Right lobe of liver (tissue), 4 donors: ENCODE data around the gene PRRC2A.
A peak's percentile ranks its signal among the peaks of the same experiment; 100 is the strongest.

Experiments
- CTCF ChIP-seq, 4 donors: fragments of 200-600 bp in 3 of 4; fragments of 450-650 bp in 1 of 4; IDR thresholded peaks; one replicate each; pipeline versions ENCODE4 v1.5.1 to v1.8.0; 2016 to 2022; ENCODE audit warnings: antibody characterized with exemption in 4 of 4, mild to moderate bottlenecking in 2 of 4
- POLR2A ChIP-seq: fragments of 450-650 bp; IDR thresholded peaks from one replicate; pipeline ENCODE4 v1.6.1; 2017; ENCODE audit warnings: antibody characterized with exemption, mild to moderate bottlenecking
- donor health status: DM: no; HTN: no; CAD: no.
- donor health status: DM: no; HTN: no; CAD: no.
- donor health status: DM: no; HTN: yes; CAD: no.

- no peak for TF ChIP-seq CTCF (IDR thresholded peaks at IDR 0.05)
- peak; percentile 51 for TF ChIP-seq POLR2A
Observed at GRCh38 chr6:31620586-31621319, at the start of gene PRRC2A.
